ENCODE measurements around the gene SARNP. TPM values are rescaled to one million over a fixed set of nuclear protein-coding genes. Genes with fewer than 3 reads are reported as not detected.

SARNP gene
- total RNA-seq, 4 donors from 2014 or later = 46.5 to 66.2 (median 62.8) TPM

- peak; percentile 68 to 74 for DNase-seq
- peaks cover 29 to 45% of the 10 kb centered on the region in 2 donors for H3K4me1 ChIP-seq
Observed at GRCh38 chr12:55728186-55728938, 89.2 kb downstream of the SARNP start.

GRCh38 chr12:55727643-55728185, 89.8 kb downstream of the SARNP start:
- ATAC-seq = peak; percentile 15 to 32
- TF ChIP-seq CTCF (IDR thresholded peaks at IDR 0.05 in 4 of 5, conservative IDR thresholded peaks at IDR 0.05 in 1 of 5) (no peak), POLR2A (IDR thresholded peaks at IDR 0.05) (peak; percentile 42 to 59)
- Histone ChIP-seq H3K27ac (peak overlapping the region; percentile 99 to 100 (median 99)), H3K36me3 (peaks cover 0 to 30% of the 10 kb centered on the region in 2 donors), H3K4me1 (peaks cover 29 to 48% of the 10 kb centered on the region in 2 donors), H3K4me3 (peak overlapping the region; percentile 84 to 96 (median 92)), H3K9me3 (no peaks in the 10 kb centered on the region), H3K27me3 (no peaks in the 10 kb centered on the region)
- peak; percentile 74 to 82 for DNase-seq
- in situ Hi-C loops (cut with MboI; ENCODE audit: low sequenced_read_pairs in 4 of 4) = loop anchor here in 1 of 4 donors (10.0 kb wide), 1 partner anchor 53 kb away; no protein-coding TSS in a partner anchor
- intact Hi-C loops (cut with DNase I; ENCODE audit: low total_unique reads) = loop anchor here (2.0 to 10.0 kb wide), 7 partner anchors 89 to 1733 kb away; partner anchors contain the start of genes BAZ2A, NAB2, NACA and RPL41

More at GRCh38 chr12:55728186-55728938, 89.2 kb downstream of the SARNP start:
- intact Hi-C loops (cut with DNase I; ENCODE audit: low total_unique reads) (loop anchor here (2.0 to 10.0 kb wide), 7 partner anchors 88 to 1734 kb away; partner anchors contain the start of genes BAZ2A, NAB2, NACA and RPL41), in situ Hi-C loops (cut with MboI; ENCODE audit: low sequenced_read_pairs in 4 of 4) (loop anchor here in 1 of 4 donors (10.0 kb wide), 1 partner anchor 54 kb away; no protein-coding TSS in a partner anchor)
- Histone ChIP-seq H3K9me3 (no peaks in the 10 kb centered on the region), H3K27me3 (no peaks in the 10 kb centered on the region), H3K4me3 (peak overlapping the region; percentile 84 to 96 (median 92)), H3K27ac (peak overlapping the region; percentile 99 to 100 (median 99)), H3K36me3 (peaks cover 0 to 30% of the 10 kb centered on the region in 2 donors)
- peak; percentile 14 to 29 for ATAC-seq
- TF ChIP-seq CTCF (IDR thresholded peaks at IDR 0.05 in 4 of 5, conservative IDR thresholded peaks at IDR 0.05 in 1 of 5) = no peak
- no peak for TF ChIP-seq POLR2A (IDR thresholded peaks at IDR 0.05)

- H3K27ac ChIP-seq = peak overlapping the region; percentile 99 to 100 (median 99)
- no peaks in the 10 kb centered on the region for H3K27me3 ChIP-seq
- DNase-seq (peak in 1 of 2 donors; percentile 30), ATAC-seq (no peak)
- H3K9me3 ChIP-seq = no peaks in the 10 kb centered on the region
- in situ Hi-C loops (cut with MboI; ENCODE audit: low sequenced_read_pairs in 4 of 4) (loop anchor here in 1 of 4 donors (10.0 kb wide), 1 partner anchor 52 kb away; no protein-coding TSS in a partner anchor), intact Hi-C loops (cut with DNase I; ENCODE audit: low total_unique reads) (loop anchor here (5.0 to 10.0 kb wide), 6 partner anchors 390 to 1732 kb away; partner anchors contain the start of genes BAZ2A, NAB2, NACA and RPL41)
- TF ChIP-seq CTCF (IDR thresholded peaks at IDR 0.05 in 4 of 5, conservative IDR thresholded peaks at IDR 0.05 in 1 of 5) = no peak
- no peak for TF ChIP-seq POLR2A (IDR thresholded peaks at IDR 0.05)
- H3K4me3 ChIP-seq = peak overlapping the region; percentile 84 to 96 (median 92)
- peaks cover 0 to 30% of the 10 kb centered on the region in 2 donors for H3K36me3 ChIP-seq
- peaks cover 29 to 48% of the 10 kb centered on the region in 2 donors for H3K4me1 ChIP-seq
Observed at GRCh38 chr12:55726971-55727370, 90.6 kb downstream of the SARNP start.

GRCh38 chr12:55725556-55725955, 92.0 kb downstream of the SARNP start:
- DNase-seq (peak in 1 of 2 donors; percentile 21), ATAC-seq (no peak)
- no peaks in the 10 kb centered on the region for H3K27me3 ChIP-seq
- in situ Hi-C loops (cut with MboI; ENCODE audit: low sequenced_read_pairs in 4 of 4) = loop anchor here in 1 of 4 donors (10.0 kb wide), 1 partner anchor 51 kb away; no protein-coding TSS in a partner anchor
- H3K36me3 ChIP-seq = peaks cover 0 to 30% of the 10 kb centered on the region in 2 donors
- peaks cover 36 to 56% of the 10 kb centered on the region in 2 donors for H3K4me1 ChIP-seq
- H3K4me3 ChIP-seq = no peak overlapping the region
- no peaks in the 10 kb centered on the region for H3K9me3 ChIP-seq
- H3K27ac ChIP-seq = peak overlapping the region; percentile 99 to 100 (median 99)
- intact Hi-C loops (cut with DNase I; ENCODE audit: low total_unique reads) = loop anchor here (5.0 to 10.0 kb wide), 6 partner anchors 392 to 1731 kb away; partner anchors contain the start of genes BAZ2A, NAB2, NACA and RPL41
- no peak for TF ChIP-seq POLR2A (IDR thresholded peaks at IDR 0.05)
- no peak for TF ChIP-seq CTCF (IDR thresholded peaks at IDR 0.05 in 4 of 5, conservative IDR thresholded peaks at IDR 0.05 in 1 of 5)

All from gastrocnemius medialis (tissue), 4 donors.